Globus pallidus (tissue), 1 donor: Measurements from ENCODE around the gene SPTBN4.
"Not testable (repeated sequence)": the region's sequence is repeated elsewhere in the genome, so short reads cannot be mapped to it uniquely, and the experiment has no call there.

ENCODE experiments used
- DNase-seq: peaks from one replicate; pipeline ENCODE4 v3.0.0-alpha.2; 2015; ENCODE audit warnings: low spot score

Gene SPTBN4

GRCh38 chr19:40530091-40530901 is 63.5 kb downstream of the SPTBN4 start:
- no peak for DNase-seq

GRCh38 chr19:40533508-40533907 is 66.7 kb downstream of the SPTBN4 start:
- DNase-seq = no peak

GRCh38 chr19:40534148-40534547 is 67.3 kb downstream of the SPTBN4 start:
- no peak for DNase-seq

GRCh38 chr19:40539070-40539469 is 72.3 kb downstream of the SPTBN4 start:
- DNase-seq = no peak

- peak; percentile 33 for DNase-seq
Measured at GRCh38 chr19:40542202-40542859, 75.5 kb downstream of the SPTBN4 start.

GRCh38 chr19:40543029-40543597 is 76.3 kb downstream of the SPTBN4 start:
- DNase-seq = no peak

GRCh38 chr19:40546153-40546841 is 79.5 kb downstream of the SPTBN4 start:
- DNase-seq = not testable (repeated sequence)

- DNase-seq = not testable (repeated sequence)
Measured at GRCh38 chr19:40547190-40547589, 80.4 kb downstream of the SPTBN4 start.

- no peak for DNase-seq
Measured at GRCh38 chr19:40547836-40548235, 81.0 kb downstream of the SPTBN4 start.

GRCh38 chr19:40549007-40549708 is 82.4 kb downstream of the SPTBN4 start:
- DNase-seq = no peak

GRCh38 chr19:40550951-40551350 is 84.2 kb downstream of the SPTBN4 start:
- DNase-seq = no peak

GRCh38 chr19:40552848-40553247 is 86.0 kb downstream of the SPTBN4 start:
- no peak for DNase-seq

GRCh38 chr19:40553885-40554857 is 87.4 kb downstream of the SPTBN4 start:
- no peak for DNase-seq

GRCh38 chr19:40555978-40556689 is 89.3 kb downstream of the SPTBN4 start:
- no peak for DNase-seq

GRCh38 chr19:40556953-40557530 is 90.2 kb downstream of the SPTBN4 start:
- no peak for DNase-seq

- no peak for DNase-seq
Measured at GRCh38 chr19:40559394-40559793, 92.6 kb downstream of the SPTBN4 start.

GRCh38 chr19:40560092-40560507 is 93.3 kb downstream of the SPTBN4 start:
- DNase-seq = no peak

GRCh38 chr19:40561947-40562346 is 95.1 kb downstream of the SPTBN4 start:
- DNase-seq = no peak

GRCh38 chr19:40564535-40564934 is 97.7 kb downstream of the SPTBN4 start:
- not testable (repeated sequence) for DNase-seq

- DNase-seq = no peak
Measured at GRCh38 chr19:40565355-40565754, 98.6 kb downstream of the SPTBN4 start.
